HG02678 (cell line): ENCODE measurements around the gene SELENOV.

Experiments used
- ATAC-seq: cut with Tn5 transposase; IDR thresholded peaks from one replicate; pipeline ENCODE4 v1.9.1; 2021; ENCODE audit warnings: mild to moderate bottlenecking, moderate library complexity; ENCODE audit not compliant: unreplicated experiment

The SELENOV gene

GRCh38 chr19:39557811-39558623, 43.1 kb downstream of the SELENOV start:
- ATAC-seq = no peak

GRCh38 chr19:39558624-39559117, 43.7 kb downstream of the SELENOV start:
- no peak for ATAC-seq

GRCh38 chr19:39563408-39563807, 48.5 kb downstream of the SELENOV start:
- ATAC-seq = no peak

GRCh38 chr19:39566064-39566463, 51.1 kb downstream of the SELENOV start:
- ATAC-seq = no peak

- no peak for ATAC-seq
These were observed 53.7 kb downstream of the SELENOV start for GRCh38 chr19:39568604-39569003.
